H7 (cell line): ENCODE data around the gene COL4A2. TPM values are rescaled to one million over a fixed set of nuclear protein-coding genes. Genes with fewer than 3 reads are reported as not detected.

ENCODE experiments used
- DNase-seq: peaks from one replicate; pipeline ENCODE4 v3.0.0; 2012
- H3K27me3 ChIP-seq: 2 replicates; pipeline ENCODE4 v1.6.0; 2011; ENCODE audit warnings: mild to moderate bottlenecking, low read length; ENCODE audit not compliant: control insufficient read depth, insufficient read depth
- H3K36me3 ChIP-seq: replicated peaks from 2 replicates; pipeline ENCODE4 v1.5.1; 2011; ENCODE audit warnings: low read length; ENCODE audit not compliant: control insufficient read depth, insufficient read depth
- H3K4me3 ChIP-seq: 2 replicates; pipeline ENCODE4 v1.5.1; 2011; ENCODE audit warnings: low read depth, mild to moderate bottlenecking, control low read depth, low read length, moderate library complexity; ENCODE audit not compliant: insufficient read depth
- total RNA-seq: library from RNA; depleted of rRNA; stranded (reverse); fragments of >200 nt; shearing (Covaris generic); gene quantifications from 2 replicates; pipeline ENCODE4 v1.2.3, GENCODE V29; 2014

Gene COL4A2
- total RNA-seq, 1 experiment from 2014 or later: 166 TPM

GRCh38 chr13:110418944-110419343 is 111.9 kb downstream of the COL4A2 start:
- H3K36me3 ChIP-seq: no peaks in the 10 kb centered on the region
- H3K4me3 ChIP-seq: no peak overlapping the region
- no peaks in the 10 kb centered on the region for H3K27me3 ChIP-seq
- DNase-seq: no peak

GRCh38 chr13:110419381-110419791 is 112.3 kb downstream of the COL4A2 start:
- no peaks in the 10 kb centered on the region for H3K36me3 ChIP-seq
- H3K27me3 ChIP-seq: no peaks in the 10 kb centered on the region
- DNase-seq: no peak
- no peak overlapping the region for H3K4me3 ChIP-seq

GRCh38 chr13:110419946-110420345 is 112.9 kb downstream of the COL4A2 start:
- Histone ChIP-seq H3K36me3 (no peaks in the 10 kb centered on the region), H3K4me3 (no peak overlapping the region), H3K27me3 (no peaks in the 10 kb centered on the region)
- no peak for DNase-seq

GRCh38 chr13:110420626-110421025 is 113.5 kb downstream of the COL4A2 start:
- DNase-seq: no peak
- Histone ChIP-seq H3K36me3 (no peaks in the 10 kb centered on the region), H3K4me3 (no peak overlapping the region), H3K27me3 (no peaks in the 10 kb centered on the region)

- Histone ChIP-seq H3K4me3 (no peak overlapping the region), H3K27me3 (no peaks in the 10 kb centered on the region), H3K36me3 (no peaks in the 10 kb centered on the region)
- no peak for DNase-seq
Measured at GRCh38 chr13:110421061-110421460, 114.0 kb downstream of the COL4A2 start.

- DNase-seq: no peak
- Histone ChIP-seq H3K4me3 (no peak overlapping the region), H3K36me3 (no peaks in the 10 kb centered on the region), H3K27me3 (no peaks in the 10 kb centered on the region)
Measured at GRCh38 chr13:110421696-110422385, 114.8 kb downstream of the COL4A2 start.

- no peak overlapping the region for H3K4me3 ChIP-seq
- H3K27me3 ChIP-seq: no peaks in the 10 kb centered on the region
- DNase-seq: no peak
- no peaks in the 10 kb centered on the region for H3K36me3 ChIP-seq
Measured at GRCh38 chr13:110422913-110423688, 116.0 kb downstream of the COL4A2 start.

- Histone ChIP-seq H3K4me3 (no peak overlapping the region), H3K27me3 (no peaks in the 10 kb centered on the region), H3K36me3 (no peaks in the 10 kb centered on the region; the same call in 1 of the 2 replicates)
- no peak for DNase-seq
Measured at GRCh38 chr13:110423689-110424302, 116.7 kb downstream of the COL4A2 start.

GRCh38 chr13:110424569-110425443 is 117.7 kb downstream of the COL4A2 start:
- no peak for DNase-seq
- Histone ChIP-seq H3K27me3 (no peaks in the 10 kb centered on the region), H3K36me3 (no peaks in the 10 kb centered on the region; the same call in 1 of the 2 replicates), H3K4me3 (no peak overlapping the region)

GRCh38 chr13:110425444-110425780 is 118.3 kb downstream of the COL4A2 start:
- H3K27me3 ChIP-seq: no peaks in the 10 kb centered on the region
- no peaks in the 10 kb centered on the region; the same call in 1 of the 2 replicates for H3K36me3 ChIP-seq
- H3K4me3 ChIP-seq: no peak overlapping the region
- DNase-seq: no peak

- Histone ChIP-seq H3K4me3 (no peak overlapping the region), H3K27me3 (no peaks in the 10 kb centered on the region), H3K36me3 (peaks cover 8% of the 10 kb centered on the region)
- DNase-seq: no peak
Measured at GRCh38 chr13:110426735-110427134, 119.7 kb downstream of the COL4A2 start.

GRCh38 chr13:110428313-110428712 is 121.2 kb downstream of the COL4A2 start:
- DNase-seq: no peak
- Histone ChIP-seq H3K27me3 (no peaks in the 10 kb centered on the region), H3K36me3 (peaks cover 8% of the 10 kb centered on the region), H3K4me3 (no peak overlapping the region)

- Histone ChIP-seq H3K27me3 (no peaks in the 10 kb centered on the region), H3K4me3 (no peak overlapping the region), H3K36me3 (peaks cover 17% of the 10 kb centered on the region)
- no peak for DNase-seq
Measured at GRCh38 chr13:110430391-110431336, 123.6 kb downstream of the COL4A2 start.
